NCI-H345 (cell line): Measurements from ENCODE around the gene MOCS2.

Source experiments
- DNase-seq: peaks from one replicate; lab custom pipeline; 2025; lab: John Stamatoyannopoulos, UW

The MOCS2 gene

DNA sequence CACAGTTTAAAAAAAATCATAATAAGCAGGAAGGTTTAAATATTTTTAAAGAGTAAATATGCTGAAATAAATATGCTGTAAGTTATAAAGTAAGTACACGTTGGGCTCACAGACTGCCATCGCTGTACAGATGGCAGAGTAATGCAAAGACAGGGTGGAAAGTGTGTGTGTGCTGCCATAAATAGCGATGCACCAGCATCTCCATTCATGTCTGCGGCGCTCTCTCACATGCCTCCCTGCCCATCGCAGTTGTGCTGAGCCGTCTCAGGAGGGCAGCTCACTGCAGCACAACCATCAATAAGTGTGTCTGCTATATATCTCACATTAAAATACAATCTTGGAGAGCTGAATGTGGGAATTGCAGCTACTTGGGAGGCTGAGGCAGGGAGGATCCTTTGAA lies 14.3 kb downstream of the MOCS2 start:
- DNase-seq = no peak

- DNase-seq = no peak
These were observed 17.3 kb downstream of the MOCS2 start for GRCh38 chr5:53092242-53092641.

DNA sequence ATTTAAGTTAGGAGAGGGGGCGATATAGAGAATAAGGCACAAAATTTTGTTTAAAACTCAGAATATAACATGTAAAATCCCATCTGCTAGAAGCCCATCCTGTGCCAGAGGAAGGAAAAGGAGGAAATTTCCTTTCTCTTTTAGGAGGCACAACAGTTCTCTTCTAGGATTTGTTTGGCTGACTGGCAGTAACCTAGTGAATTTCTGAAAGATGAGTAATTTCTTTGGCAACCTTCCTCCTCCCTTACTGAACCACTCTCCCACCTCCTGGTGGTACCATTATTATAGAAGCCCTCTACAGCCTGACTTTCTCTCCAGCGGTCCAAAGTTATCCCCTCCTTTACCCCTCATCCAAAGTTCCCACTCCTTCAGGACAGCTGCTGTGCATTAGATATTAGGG lies 18.3 kb downstream of the MOCS2 start:
- DNase-seq = no peak

- no peak for DNase-seq
These were observed 19.3 kb downstream of the MOCS2 start for GRCh38 chr5:53090229-53090628.

GRCh38 chr5:53089481-53089991 lies 20.0 kb downstream of the MOCS2 start:
- DNase-seq = no peak

DNA sequence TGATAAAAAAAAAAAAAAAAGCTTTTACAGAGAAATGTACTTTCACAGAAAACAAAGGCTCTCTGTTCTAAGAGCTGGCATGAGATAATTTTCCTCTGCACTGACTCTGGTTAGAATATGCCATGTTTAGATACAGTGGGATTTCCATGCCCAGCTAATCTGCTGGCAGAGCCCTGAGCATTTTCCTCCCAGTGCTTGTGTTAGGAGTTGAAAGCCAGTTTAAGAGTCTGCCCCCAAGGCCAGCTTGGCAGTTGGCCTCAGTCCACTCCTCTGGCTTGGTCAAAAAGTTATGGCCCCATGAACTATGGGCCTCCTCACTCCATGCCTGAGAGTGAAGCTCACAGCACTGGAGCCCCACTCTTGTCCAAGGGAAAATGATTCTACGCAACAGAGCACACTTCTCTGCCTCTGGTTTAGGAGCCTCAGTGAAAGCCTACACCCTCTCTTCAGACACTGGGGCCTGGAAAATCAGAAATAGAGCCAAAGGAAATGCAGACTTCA lies 21.9 kb downstream of the MOCS2 start:
- DNase-seq = no peak

DNA sequence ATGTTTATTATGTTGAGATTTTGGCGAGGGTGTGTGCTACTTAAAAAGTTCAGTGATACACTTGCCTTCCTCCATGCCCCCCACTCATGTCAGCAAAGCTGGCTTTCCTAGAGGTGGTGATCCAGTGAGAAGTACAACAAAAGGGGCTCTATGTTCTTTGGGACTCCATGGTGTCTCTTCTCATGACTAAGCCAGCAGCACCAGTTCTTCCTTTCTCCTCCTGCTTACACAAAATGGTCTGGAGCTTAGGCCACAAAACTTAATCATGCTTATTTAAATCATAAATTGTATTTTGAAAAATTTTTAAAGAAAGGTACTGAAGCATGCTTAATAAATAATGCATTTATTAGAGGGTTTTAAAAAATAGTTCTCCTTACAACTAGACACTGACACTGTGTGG lies 22.4 kb downstream of the MOCS2 start:
- no peak for DNase-seq

GRCh38 chr5:53084546-53085255 lies 24.9 kb downstream of the MOCS2 start:
- no peak for DNase-seq

GRCh38 chr5:53083927-53084326 lies 25.6 kb downstream of the MOCS2 start:
- no peak for DNase-seq

DNA sequence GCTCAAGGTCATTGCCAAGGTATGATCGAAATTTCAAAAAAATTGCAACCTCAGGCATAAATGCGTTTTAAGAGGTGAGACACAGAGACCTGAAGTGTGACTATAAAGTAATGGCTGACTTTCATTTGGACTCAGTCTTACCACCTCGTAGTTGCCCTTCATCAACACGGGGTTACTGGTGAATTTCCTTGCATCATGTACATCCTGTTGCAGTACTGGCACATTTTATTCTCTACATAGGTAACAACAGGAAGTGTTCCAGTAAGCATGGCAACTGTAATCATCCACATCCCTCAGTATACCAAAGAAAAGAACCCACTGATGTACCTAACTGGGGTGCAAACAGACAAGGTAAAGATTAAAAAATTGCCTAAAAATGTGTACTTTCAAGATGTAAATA lies 29.3 kb downstream of the MOCS2 start:
- no peak for DNase-seq

- no peak for DNase-seq
These were observed 33.5 kb downstream of the MOCS2 start for GRCh38 chr5:53076014-53076583.

DNA sequence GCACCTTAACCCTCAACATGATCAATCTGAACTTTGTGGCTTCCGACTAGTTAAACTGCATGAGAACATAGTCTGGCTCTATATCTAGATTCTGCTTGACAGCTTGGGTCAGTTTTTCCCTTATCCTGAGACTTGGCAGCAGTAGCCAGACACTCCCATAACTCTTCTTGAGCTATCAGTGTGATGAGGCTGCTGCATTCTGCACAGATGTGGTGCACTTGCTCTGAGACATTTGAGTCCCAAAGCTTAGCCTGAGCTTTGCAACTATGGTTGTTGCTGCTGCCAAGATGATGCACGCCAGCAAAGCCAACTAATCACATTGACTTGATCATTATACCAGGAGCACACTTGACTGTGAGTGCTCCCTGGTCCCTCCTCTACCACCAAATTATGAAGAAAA lies 36.2 kb downstream of the MOCS2 start:
- DNase-seq = no peak

DNA sequence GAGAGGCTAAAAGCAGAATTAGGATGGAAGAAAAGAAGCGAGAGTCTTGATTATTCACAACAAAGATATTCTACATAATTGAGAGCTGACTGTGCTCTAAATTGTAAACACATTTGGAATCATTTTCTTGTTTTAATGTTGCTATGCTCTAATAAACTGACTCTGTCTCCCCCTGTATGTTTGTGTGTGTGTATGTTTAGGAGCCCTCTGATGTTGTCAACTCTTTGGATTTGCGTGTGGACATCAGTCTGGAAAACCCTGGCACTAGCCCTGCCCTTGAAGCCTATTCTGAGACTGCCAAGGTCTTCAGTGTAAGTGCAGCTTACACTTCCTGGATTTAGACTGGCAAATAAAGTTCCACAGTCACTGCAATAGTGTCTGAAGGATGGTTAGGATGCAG lies 37.8 kb downstream of the MOCS2 start:
- no peak for DNase-seq

- DNase-seq = no peak
These were observed 38.3 kb downstream of the MOCS2 start for GRCh38 chr5:53071298-53071697.

- DNase-seq = no peak
These were observed 39.9 kb downstream of the MOCS2 start for GRCh38 chr5:53069626-53070025.

GRCh38 chr5:53068291-53068836 lies 41.2 kb downstream of the MOCS2 start:
- DNase-seq = no peak

DNA sequence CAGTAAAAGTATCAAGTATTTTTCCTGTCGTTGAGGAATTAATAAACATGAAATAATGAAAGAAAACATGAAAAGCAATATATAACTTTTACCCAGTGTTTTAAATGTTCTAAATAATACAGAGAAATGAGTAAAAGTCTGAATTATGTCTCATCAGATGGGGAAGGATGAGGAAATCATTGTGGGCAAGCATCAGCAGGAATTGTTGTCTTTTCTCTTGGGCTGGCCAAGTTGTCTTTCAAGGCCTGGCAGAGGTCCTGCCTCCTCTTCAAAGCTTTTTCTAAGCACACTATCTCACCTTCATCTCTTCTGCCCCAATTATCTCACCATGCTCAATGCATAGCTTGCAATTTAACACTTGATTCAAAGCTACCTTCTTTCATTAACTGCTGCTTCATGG lies 41.9 kb downstream of the MOCS2 start:
- DNase-seq = no peak

DNA sequence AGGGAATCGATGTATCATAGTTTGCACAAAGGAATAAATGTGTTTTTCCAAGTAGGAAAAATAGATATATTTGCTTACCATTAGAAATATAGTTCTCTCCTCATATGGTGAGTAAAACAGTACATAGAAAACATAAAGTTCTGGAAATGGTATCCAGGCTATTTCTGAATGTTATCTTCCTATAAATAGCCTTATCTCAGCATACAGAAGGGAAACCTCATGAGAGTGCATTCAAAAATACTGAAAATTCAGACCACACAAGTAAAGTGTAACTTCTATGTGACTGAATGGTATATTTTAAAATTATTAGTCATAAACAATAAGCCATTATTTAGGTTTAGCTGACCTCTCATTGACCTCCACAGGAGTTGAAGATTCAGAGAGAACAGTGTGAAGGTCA lies 43.5 kb downstream of the MOCS2 start:
- DNase-seq = no peak

DNA sequence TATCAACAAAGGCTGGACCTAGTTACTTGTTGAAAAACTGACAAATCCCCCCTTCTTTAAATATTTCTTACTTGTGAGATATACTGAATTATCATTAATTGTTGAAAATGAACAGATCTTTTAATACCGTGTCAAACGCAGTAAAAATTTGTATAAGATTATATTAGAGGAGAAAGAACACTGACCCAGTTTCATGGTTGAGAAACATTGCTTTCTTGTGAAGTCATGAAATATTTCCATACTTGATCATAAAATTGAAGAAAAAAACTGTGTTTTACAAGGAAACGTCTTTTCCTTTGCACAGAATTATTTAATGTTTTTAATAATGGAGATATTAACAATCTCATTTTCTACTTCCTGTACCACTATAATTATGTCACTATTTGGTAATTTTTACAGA lies 45.8 kb downstream of the MOCS2 start:
- no peak for DNase-seq

GRCh38 chr5:53063176-53063575 lies 46.4 kb downstream of the MOCS2 start:
- no peak for DNase-seq

DNA sequence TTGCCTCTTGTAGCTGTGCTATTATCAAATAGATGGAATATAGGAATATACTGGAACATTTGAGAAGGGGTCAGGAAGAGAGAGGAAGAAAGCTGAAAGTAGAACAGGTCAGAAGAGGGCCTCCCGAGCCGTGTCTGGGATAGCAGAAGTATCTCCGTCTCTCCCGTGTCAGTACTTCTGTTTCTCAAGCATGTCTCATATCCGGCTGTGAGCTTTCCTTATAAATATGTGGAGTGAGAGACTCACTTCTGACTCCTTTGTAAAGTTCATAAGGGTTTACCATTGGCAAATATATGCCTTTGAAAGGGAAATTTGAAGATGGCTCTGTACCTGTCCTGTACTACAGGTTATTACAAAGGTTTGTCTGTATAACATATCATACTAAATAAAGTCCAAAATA lies 50.3 kb downstream of the MOCS2 start:
- DNase-seq = no peak

DNA sequence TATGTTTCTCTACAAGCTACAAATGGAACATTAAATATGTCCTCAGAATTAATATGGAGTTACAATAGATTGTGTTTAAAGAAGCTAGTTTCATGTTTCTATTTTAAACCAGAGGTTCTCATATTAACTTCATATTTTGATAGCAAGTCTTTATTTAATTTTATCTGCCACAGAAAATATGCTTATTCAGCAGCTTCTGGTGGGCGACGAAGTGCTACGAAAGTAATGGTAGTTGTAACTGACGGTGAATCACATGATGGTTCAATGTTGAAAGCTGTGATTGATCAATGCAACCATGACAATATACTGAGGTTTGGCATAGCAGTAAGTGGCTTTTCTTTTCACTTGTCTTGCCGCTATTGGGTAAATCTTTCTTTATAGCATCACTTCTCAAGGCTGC lies 54.2 kb downstream of the MOCS2 start:
- no peak for DNase-seq

- DNase-seq = no peak
These were observed 56.2 kb downstream of the MOCS2 start for GRCh38 chr5:53053364-53053763.

- DNase-seq = no peak
These were observed 57.1 kb downstream of the MOCS2 start for GRCh38 chr5:53052499-53052898.
